Fibroblast of skin of left biceps (primary cell): ENCODE data around the gene SMIM35.
"Not testable (repeated sequence)": the region's sequence is repeated elsewhere in the genome, so short reads cannot be mapped to it uniquely, and the experiment has no call there.

Source experiments
- DNase-seq, 2 experiments: peaks; one replicate each; pipeline ENCODE4 v3.0.0-alpha.2; 2013; ENCODE audit warnings: low read depth in 2 of 2

Gene SMIM35

DNA sequence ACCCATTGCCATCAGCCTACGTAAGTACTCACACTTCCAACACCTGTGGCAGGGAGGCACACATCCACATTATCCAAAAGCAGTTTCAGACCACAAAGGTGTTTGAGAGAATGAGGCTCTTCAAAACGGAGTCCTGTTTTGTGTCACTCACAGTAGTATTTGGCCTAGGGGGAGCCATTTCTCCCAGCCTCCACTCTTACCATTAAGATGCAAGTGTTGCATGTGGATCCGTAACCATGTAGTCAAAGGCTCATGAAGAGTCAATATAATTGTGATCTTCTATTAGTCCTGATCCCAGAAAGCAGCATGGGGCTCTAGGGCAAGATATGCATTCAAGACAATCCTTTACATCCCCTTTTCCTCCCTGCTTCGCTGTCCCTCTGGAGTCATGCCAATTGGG lies 59.1 kb downstream of the SMIM35 start:
- no peak for DNase-seq

- DNase-seq: no peak
These were observed 65.6 kb downstream of the SMIM35 start for GRCh38 chr11:118021146-118021545.

GRCh38 chr11:118018401-118018800 lies 68.4 kb downstream of the SMIM35 start:
- DNase-seq: no peak

DNA sequence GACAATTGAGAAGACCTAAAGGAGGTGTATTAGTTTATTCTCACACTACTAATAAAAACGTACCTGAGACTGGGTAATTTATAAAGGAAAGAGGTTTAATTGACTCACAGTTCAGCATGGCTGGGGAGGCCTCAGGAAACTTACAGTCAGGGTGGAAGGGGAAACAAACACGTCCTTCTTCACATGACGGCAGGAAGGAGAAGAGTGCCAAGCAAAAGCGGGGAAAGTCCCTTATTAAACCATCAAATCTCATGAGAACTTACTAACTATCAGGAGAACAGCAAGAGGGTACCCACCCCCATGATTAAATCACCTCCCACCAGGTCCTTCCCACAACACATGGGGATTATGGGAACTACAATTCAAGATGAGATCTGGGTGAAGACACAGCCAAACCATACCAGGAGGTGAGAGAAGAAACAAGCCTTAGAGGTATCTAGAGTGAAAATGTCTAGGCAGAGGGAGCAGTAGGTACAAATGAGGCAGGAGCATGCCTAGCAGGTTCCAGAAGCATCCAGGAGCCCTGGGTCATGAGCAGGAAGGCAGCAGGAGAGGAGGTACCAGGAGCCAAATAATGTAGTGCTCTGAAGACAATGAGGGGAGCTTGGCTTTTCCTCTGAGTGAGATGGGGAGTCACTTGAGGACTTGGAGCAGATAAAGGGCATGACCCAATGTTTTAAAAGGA lies 69.0 kb downstream of the SMIM35 start:
- no peak for DNase-seq

DNA sequence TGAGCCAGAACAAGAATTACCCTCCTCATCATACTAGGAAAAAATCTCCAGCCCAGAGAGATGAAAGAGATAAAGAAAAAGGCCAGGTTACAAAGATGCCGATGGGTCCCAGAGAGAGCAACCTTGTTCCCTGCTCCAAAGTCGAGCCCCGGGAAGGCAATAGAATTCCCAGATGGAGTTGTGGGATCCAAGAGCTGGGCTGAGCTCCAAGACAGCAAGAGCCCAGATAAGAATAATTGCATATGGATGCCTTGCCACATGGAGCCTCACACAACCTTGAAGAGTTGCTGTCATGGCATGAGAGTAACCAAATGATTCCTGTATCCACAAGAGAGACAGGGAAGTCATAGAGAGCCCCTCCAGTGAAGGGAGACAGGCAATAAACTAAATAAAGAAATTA lies 69.7 kb downstream of the SMIM35 start:
- DNase-seq: no peak

- no peak for DNase-seq
These were observed 70.7 kb downstream of the SMIM35 start for GRCh38 chr11:118016104-118016503.

DNA sequence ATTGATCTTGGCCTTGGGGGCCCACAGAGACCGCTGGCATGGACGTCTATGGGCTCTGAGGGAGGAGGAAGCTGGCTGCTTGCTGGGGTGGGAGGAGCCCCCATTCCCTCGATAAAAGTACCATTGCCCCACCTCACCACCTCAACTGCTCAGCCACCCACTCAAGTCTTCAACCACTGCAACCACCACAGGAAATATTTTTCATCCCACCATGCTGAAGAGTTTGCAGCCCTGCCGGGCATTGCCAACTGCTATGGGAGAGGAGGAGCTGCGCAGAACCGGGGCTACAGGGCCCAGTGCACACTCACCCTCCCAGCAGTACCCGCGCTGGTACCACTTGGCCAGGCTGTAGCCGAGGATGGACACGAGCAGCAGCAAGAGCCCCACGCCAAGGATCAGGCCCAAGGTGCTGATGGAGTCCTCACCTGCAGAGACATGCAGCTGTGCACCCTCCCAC lies 71.3 kb downstream of the SMIM35 start:
- DNase-seq: no peak

DNA sequence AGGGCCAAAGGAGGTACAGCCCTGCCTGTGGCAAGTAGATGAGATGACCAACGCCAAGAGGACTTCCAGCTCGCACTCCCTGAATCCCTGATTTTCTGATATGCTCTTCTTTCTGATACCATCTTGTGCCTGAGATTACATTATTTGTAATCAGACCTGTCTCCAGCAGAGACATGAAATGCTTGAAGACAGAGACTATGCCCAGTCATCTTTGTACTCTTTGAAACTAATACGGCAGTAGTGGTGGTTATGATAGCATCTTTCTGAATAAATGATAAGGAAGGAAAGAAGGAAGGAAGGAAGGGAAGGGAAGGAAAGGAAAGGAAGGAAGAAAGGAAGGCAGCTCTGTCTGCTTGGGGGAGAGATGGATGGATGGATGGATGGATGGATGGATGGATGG lies 72.7 kb downstream of the SMIM35 start:
- DNase-seq: no peak

DNA sequence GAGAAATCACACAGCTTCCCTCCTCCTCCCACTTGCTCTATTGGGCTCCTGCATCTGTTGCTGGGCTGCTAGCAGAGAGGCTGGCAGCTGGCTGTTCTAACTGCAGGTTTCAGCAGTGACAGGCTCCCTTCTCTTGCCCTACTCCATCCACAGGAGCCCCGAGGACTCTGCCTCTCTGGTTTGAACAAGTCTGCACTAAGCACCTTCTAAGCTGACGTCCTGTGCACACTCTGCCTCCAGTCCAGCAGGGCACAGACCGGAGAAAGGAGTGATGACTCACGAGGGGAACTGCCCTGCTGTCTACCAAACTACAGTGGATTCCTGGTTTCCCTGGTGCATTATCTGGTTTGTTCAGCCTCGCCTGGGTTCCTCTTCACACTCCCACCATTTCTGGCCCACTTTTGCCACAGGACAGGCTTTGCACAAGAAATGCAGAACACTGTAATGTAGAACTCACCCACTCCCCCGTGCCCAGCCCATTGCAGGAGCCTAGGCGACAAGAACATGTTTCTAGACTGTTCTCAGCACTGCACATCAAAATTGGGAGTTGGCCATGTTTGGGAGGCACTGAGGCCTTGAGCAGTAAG lies 74.6 kb downstream of the SMIM35 start:
- DNase-seq: no peak

- no peak for DNase-seq
These were observed 75.9 kb downstream of the SMIM35 start for GRCh38 chr11:118010738-118011461.

DNA sequence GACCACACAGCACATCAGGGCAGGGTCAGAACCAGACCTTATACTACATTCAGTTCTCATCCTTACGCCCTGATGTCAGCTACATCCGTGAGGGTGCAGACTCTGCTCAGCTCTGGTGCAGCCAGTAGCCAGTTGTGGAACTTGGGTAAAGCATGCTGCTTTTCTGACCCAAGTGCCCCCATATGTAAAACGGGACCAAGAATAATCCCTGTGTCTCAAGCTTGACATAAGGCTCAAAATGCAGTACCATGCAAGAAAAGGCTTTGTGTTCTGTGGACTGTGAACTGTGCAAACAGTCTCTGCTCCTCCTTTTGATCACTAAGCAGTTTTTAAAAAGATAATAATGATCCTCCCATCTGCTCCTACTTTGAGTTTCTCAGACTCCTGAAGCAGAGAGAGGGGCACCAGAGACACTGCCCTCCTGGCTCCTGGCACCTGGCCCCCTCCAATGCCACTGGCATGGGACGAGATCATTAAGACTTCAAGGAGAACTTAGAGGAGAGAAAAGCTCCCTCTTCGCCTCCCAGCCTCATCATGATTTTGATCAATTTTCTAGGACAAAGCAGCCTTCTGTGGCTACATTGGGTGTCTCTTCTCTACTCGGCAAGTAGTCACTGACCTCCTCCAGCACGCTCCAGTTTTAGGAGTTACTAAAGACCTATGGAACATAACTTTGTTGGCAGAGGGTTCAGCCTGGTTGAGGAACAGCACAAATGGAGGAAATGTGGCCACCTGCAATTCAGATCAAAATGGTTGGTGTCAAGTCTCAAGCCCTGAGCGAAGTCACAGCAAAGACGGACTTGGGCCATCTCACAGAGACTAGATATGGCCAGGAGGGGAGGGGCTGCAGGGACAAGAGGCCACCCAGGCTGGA lies 76.7 kb downstream of the SMIM35 start:
- DNase-seq: no peak

- DNase-seq: no peak
These were observed 78.4 kb downstream of the SMIM35 start for GRCh38 chr11:118008271-118008911.

GRCh38 chr11:118007563-118008270 lies 79.0 kb downstream of the SMIM35 start:
- DNase-seq: not testable (repeated sequence)

GRCh38 chr11:118007040-118007439 lies 79.7 kb downstream of the SMIM35 start:
- DNase-seq: no peak

GRCh38 chr11:118006153-118006534 lies 80.6 kb downstream of the SMIM35 start:
- DNase-seq: no peak

GRCh38 chr11:118005224-118006152 lies 81.3 kb downstream of the SMIM35 start:
- no peak for DNase-seq

DNA sequence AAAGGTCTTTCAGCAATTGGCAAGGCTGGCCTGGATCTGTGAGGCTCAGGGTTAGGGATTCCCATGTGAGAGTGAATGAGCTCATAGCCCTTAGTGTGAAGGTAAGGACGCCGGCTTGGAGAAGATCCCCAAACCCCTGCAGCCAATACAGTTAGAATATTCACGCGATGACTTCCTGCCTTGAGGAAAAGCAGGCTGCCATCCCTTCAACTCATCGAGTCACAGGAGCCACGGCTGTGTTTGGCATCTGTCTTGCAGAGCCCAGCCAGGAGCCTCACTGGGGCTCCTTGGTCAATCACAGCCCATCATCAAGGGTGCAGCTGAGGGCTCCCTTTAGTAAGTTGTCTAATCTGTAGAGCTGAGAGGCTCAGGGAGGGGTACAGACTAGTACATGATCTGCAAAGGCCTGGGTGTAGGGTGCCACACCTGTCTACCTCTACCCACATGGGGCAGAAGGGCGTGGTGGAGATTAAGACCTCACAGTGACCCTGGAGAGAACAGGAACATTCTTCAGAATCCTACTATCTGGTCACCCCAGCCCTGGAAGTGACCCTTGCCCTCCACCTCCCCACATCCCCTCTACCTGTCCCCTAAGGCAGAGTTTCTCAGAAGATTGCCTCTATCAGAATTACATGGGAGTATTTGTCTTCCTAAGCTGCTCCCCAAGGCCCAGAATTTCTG lies 82.1 kb downstream of the SMIM35 start:
- no peak for DNase-seq

DNA sequence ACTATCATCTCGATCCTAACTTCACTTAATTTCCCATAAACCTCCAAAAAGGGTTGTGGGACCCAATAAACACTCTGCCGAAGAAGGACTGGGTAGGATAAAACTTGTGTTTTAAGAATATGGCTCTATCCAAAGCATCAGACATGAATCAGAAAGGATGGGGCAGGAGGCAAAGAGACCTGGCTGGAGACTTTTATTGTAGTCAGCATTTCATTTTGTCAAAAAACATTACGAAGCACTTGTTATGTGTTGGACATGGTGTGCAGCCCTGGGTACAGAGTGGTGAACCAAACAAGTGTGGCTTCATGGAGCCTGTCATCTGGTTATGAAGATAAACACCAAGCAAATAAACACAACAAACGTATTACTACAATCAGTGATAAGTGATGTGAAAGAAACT lies 83.3 kb downstream of the SMIM35 start:
- DNase-seq: no peak
